AG04450 (cell line): Measurements from ENCODE around the gene DLG5. TPM values are rescaled to one million over a fixed set of nuclear protein-coding genes. Genes with fewer than 3 reads are reported as not detected.
A peak's percentile ranks its signal among the peaks of the same experiment; 100 is the strongest.

ENCODE experiments used
- CTCF ChIA-PET: fragments of 300-600, 350-600 bp; formaldehyde crosslinking; extraction: SDS; loops from one replicate; lab custom pipeline; 2022; ENCODE audit warnings: antibody characterized with exemption, inconsistent platforms; lab: Charles Lee
- POLR2A ChIA-PET: fragments of 350-600 bp; formaldehyde crosslinking; extraction: SDS; loops from one replicate; lab custom pipeline; 2021; ENCODE audit warnings: antibody characterized with exemption, inconsistent platforms; lab: Yijun Ruan, JAX
- DNase-seq: peaks from one replicate; pipeline ENCODE4 v3.0.0-alpha.2; 2011; ENCODE audit warnings: low read depth, low spot score
- H3K27ac ChIP-seq: one replicate; pipeline ENCODE4 v1.5.1; 2012; ENCODE audit warnings: low read depth, low read length, control low read depth
- H3K27me3 ChIP-seq: one replicate; pipeline ENCODE4 v1.6.0; 2012; ENCODE audit warnings: low read length; ENCODE audit not compliant: control insufficient read depth, insufficient read depth
- H3K4me3 ChIP-seq: 2 replicates; pipeline ENCODE4 v1.5.1; 2011; ENCODE audit warnings: mild to moderate bottlenecking, low read depth, low read length, control low read depth
- H3K9me3 ChIP-seq: 2 replicates; pipeline ENCODE4 v1.5.1; 2012; ENCODE audit warnings: low read length; ENCODE audit not compliant: control insufficient read depth, insufficient read depth
- polyA plus RNA-seq: library from polyadenylated mRNA; depleted of rRNA; stranded (reverse); fragments of >200 nt; gene quantifications from 2 replicates; pipeline ENCODE4 v1.2.3, GENCODE V29; 2011
- TF ChIP-seq, protein P1 (sequence below): IDR thresholded peaks from 2 replicates; pipeline ENCODE4 v1.5.1; 2011; ENCODE audit warnings: low read depth, low read length, control low read depth, inconsistent platforms

The DLG5 gene
- polyA plus RNA-seq, 1 experiment = 16.3 TPM

DNA sequence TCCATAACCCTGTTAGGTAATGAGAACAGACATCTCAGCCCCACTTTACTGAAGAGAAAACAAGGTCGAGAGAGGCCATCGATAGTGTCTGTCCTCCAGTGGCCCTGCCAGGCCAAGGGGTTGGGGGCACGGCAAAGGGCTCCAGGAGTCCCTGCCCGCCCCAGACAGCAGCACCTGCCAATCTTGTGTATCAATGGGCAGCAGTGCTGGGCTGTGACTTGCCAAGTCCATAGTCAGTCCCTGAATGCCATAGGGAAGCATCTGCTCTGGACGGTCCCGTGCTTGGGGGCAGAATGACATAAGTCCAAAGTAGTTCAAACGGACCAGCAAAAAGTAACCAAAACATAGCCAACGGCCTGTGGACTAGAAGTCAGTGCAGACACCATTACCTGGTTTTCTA lies 33.2 kb downstream of the DLG5 start:
- no peak for DNase-seq
- CTCF ChIA-PET = no interaction called here
- Histone ChIP-seq H3K9me3 (no peaks in the 10 kb centered on the region), H3K27ac (no peak overlapping the region), H3K27me3 (no peaks in the 10 kb centered on the region), H3K4me3 (no peak overlapping the region)
- POLR2A ChIA-PET = no interaction called here
- TF ChIP-seq, protein P1, sequence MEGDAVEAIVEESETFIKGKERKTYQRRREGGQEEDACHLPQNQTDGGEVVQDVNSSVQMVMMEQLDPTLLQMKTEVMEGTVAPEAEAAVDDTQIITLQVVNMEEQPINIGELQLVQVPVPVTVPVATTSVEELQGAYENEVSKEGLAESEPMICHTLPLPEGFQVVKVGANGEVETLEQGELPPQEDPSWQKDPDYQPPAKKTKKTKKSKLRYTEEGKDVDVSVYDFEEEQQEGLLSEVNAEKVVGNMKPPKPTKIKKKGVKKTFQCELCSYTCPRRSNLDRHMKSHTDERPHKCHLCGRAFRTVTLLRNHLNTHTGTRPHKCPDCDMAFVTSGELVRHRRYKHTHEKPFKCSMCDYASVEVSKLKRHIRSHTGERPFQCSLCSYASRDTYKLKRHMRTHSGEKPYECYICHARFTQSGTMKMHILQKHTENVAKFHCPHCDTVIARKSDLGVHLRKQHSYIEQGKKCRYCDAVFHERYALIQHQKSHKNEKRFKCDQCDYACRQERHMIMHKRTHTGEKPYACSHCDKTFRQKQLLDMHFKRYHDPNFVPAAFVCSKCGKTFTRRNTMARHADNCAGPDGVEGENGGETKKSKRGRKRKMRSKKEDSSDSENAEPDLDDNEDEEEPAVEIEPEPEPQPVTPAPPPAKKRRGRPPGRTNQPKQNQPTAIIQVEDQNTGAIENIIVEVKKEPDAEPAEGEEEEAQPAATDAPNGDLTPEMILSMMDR = no peak

DNA sequence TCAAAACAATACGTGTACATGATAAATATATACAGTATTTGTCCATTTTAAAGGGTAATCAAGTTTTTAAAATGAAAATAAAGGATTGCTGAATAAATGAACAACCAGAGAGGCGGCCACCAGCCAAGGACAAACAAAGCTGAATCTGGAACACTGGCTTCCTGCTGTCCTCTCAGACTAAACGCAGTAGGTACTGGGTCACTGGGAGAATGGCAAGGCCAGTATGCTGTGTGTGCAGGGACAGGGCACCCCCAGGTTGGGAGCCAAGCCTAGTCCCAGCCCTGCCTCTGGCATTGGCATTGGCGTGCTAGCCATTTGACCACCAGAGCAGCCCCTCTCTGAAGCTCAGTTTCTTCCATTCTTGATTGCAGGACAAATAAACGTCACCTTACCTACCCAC lies 33.8 kb downstream of the DLG5 start:
- ChIA-PET POLR2A (no interaction called here), CTCF (no interaction called here)
- H3K27me3 ChIP-seq = no peaks in the 10 kb centered on the region
- H3K27ac ChIP-seq = no peak overlapping the region
- TF ChIP-seq, protein P1 = no peak
- DNase-seq = no peak
- no peak overlapping the region for H3K4me3 ChIP-seq
- no peaks in the 10 kb centered on the region for H3K9me3 ChIP-seq

DNA sequence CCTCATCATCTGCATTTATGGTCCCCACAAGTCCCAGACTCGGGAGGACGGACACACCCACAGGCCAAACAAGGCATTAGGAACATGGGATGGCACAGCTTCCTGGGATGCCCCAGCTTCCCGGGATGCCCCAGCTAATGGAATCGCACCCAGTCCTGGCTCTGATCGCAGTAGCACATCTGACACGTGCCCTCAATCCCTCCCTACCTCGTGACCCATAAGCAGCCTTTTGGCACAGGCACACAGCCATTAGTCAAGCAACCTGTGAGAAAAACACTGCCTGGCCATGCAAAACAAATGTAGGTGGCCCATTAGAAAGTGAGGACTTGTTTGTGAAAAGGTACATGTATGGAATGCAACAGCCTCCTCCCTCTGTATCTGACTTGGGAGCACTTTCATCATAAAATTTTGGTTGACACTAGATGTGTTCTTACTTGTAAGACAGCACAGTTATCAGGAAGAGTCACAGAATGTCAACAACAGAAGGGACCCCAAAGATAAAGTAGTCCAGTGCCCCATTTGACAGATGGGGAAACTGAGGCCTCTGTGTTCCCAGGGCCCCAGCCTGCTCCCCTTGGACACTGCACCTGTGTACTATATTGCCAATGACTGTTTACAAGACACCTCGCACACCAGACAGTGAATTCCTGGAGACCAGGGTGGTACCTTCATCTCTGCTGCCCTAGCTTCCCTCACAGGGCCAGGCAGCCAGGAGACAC lies 34.4 kb downstream of the DLG5 start:
- POLR2A ChIA-PET = interaction anchor here (1.0 kb wide), 1 partner anchor 12 kb away, joined by 3 read pairs; no protein-coding TSS in a partner anchor
- Histone ChIP-seq H3K27ac (no peak overlapping the region), H3K4me3 (no peak overlapping the region), H3K27me3 (no peaks in the 10 kb centered on the region), H3K9me3 (no peaks in the 10 kb centered on the region)
- TF ChIP-seq, protein P1 = no peak
- CTCF ChIA-PET = no interaction called here
- no peak for DNase-seq

DNA sequence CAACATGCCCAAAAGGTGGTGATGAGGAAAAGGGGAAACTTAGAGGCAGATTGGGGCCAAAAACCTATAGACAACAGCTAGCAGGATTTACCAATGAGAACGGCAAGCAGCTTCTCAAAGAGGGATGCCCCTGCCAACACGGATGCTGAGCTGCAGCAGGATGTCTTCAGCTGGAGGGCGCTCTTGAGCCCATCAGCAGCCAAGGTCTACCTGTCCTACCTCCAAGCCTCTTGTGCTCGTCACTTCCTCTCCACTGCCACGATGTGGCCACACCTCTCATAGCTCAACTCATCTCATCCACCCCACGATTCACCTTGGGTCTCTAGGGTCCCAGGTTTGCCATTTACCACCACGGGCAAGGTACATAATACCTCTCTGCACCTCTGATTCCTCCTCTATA lies 36.5 kb downstream of the DLG5 start:
- H3K27ac ChIP-seq = peak overlapping the region; percentile 21
- ChIA-PET POLR2A (no interaction called here), CTCF (interaction anchor here (1.6 kb wide), 1 partner anchor 22 kb away, joined by 6 read pairs; no protein-coding TSS in a partner anchor)
- no peaks in the 10 kb centered on the region for H3K27me3 ChIP-seq
- no peak overlapping the region for H3K4me3 ChIP-seq
- H3K9me3 ChIP-seq = no peaks in the 10 kb centered on the region
- TF ChIP-seq, protein P1 = 0 out of 2 replicates have a peak, but pooled peaks have one; percentile 4
- DNase-seq = no peak

DNA sequence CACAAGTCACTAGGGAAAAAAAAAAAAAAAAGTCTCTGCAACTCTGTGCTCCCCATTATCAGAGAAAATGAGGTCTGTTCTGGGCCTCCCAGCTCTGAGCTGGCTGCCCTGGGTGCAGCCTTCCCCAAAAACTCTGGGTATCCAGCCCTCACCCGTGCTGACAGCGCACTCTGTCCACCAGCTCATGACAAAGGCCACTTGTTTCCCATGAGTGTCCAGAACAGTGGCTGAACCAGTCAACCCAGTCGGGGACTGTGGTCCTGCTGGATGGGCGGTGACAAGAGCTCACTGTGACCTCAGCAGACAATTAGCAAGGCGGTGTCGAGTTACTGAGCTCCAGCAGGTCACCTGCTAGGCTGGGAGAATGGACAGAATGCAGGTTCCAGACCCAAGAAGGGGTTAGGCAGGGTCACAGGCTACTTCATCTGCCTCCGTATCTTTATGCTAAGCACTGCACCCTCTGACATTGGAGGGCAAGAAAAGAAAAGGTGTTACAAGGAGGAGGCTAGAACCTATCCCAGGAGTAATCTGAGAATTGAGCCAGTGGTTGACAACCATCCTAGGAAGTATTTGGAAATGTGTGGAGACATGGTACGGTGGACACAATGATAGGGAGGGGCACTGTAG lies 37.2 kb downstream of the DLG5 start:
- Histone ChIP-seq H3K27ac (no peak overlapping the region), H3K27me3 (no peaks in the 10 kb centered on the region), H3K9me3 (no peaks in the 10 kb centered on the region), H3K4me3 (no peak overlapping the region)
- ChIA-PET CTCF (no interaction called here), POLR2A (no interaction called here)
- TF ChIP-seq, protein P1 = no peak
- DNase-seq = no peak
